ENCODE measurements around the gene TASL.
"Not testable (repeated sequence)": the region's sequence is repeated elsewhere in the genome, so short reads cannot be mapped to it uniquely, and the experiment has no call there.

The TASL gene

GRCh38 chrX:30577362-30577991, at the start of gene TASL:
Gene TASL (minus strand): TSS chrX:30577766. CDS start chrX:30560355, 17,411 bp downstream.
- no peak for DNase-seq

DNA sequence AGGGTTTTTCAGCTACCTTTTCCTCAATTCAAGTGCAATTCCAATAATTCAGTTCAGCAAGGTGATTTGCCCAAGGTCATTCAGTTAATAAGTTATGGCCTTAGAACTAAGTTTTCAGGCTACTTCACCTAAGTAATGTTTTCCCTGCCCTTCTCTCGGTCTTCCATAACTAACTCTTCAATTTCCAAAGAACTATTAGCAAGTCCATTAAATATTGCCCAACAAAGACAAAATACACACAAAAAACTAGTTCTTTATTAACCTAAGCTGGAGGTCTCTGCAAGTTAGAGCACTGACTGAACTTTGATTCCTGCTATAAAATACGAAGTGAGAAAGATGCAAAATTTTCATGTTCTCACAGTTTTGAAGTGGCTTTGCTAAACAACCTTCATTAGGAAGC, 48.8 kb upstream of the TASL start:
- DNase-seq: no peak

DNA sequence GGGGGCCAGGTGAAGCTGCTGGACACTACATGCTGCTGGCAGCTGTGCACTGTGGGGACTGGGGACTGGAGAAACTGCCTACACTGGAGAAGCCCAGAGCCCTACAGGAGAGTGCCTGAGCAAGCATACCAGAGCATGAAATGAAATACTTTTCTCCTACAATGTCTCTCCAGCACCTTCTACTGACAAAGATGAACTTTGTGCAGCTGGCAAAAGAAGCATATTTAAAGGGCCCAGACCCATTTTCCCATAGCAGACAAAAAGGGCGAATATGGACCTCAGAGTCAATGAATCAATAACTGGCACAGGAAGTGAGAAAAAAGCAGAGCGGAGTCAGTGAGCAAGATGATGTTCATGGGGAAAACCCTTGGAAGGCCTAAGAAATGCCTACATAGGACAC, 44.8 kb upstream of the TASL start:
- no peak for DNase-seq

- no peak for DNase-seq
These were observed 43.5 kb upstream of the TASL start for GRCh38 chrX:30620980-30621618.

DNA sequence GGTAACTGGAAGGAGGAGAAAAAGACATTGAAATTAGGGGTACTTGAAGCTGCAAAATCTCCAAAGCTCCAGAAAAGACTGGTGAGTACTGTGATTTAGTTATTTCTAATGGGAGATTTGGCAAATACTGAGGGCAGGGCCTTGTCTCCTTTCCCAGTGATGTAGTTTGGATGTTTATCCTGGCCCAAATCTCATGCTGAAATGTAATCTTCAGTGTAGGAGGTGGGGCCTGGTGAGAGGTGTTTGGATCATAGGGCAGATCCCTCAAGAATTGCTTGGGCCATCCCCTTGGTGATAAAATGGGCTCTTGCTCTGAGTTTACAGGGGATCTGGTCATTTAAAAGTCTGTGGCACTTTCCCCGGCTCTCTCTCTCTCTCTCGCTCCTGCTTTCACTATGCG, 42.6 kb upstream of the TASL start:
- no peak for DNase-seq

- no peak for DNase-seq
These were observed 40.7 kb upstream of the TASL start for GRCh38 chrX:30618160-30618765.

DNA sequence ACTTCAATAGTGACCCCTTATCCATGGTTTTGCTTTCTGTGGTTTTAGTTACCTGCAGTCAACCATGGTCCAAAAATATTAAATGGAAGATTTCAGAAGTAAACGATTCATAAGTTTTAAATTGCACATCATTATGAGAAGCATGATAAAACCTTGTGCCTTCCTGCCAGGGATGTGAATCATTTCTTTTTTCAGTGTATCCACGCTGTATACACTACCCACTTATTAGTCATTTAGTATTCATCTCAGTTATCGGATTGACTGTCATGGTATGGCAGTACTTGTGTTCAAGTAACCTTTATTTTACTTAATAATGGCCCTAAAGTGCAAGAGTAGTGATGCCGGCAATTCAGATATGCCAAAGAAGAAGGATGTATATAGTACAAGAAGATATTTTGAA, 37.7 kb upstream of the TASL start:
- no peak for DNase-seq

DNA sequence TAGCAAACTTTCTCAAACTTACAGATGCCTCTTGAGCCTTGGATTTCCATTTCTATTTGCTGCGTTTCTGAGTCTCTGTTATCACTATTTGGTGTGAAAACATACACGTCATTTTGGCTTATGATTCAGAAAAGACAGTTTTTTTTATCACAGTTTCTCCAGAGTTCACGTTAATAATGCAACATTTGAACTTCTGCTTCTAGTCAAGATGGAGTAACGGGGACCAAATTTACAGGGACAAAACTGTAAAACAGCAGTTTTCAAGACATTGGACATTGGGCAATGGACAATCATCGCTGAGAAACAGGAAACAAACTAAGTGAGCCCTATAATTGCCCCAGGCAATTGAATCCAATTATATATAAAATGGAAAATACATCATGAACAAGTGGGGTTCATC, 36.2 kb upstream of the TASL start:
- no peak for DNase-seq

DNA sequence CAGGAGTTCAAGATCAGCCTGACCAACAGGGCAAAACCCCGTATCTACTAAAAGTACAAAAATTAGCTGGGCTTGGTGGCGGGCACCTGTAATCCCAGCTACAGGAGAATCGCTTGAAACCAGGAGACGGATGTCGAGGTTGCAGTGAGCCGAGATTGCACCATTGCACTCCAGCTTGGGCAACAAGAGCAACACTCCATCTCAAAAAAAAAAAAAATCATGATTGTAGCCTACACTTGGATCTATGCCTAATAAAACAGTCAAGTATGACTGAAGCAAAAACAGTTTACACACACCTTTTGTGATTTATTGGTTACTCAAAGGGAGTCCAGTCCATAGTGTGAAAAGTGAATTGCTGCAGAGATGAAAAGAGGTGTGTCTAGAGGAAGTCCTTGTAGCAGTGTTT, 34.7 kb upstream of the TASL start:
- peak; percentile 1 for DNase-seq

DNA sequence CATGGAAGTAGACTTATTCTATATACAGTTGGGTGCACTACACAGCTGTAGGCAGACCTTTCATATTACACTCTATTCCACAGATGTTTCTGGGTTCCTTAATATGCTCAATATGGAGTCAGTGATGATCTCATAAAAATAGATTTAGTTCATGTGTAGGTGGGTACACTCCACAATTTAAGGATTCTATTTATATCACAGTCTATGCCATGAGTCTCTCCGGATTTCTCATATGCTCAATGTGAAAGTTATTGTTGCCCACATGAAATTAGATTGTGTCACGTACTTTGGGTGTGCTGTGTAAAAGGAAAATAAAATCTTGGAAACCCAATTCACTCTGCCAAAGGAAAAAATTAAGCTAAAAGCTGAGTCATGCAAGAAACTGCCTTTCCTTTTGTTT, 32.5 kb upstream of the TASL start:
- no peak for DNase-seq

DNA sequence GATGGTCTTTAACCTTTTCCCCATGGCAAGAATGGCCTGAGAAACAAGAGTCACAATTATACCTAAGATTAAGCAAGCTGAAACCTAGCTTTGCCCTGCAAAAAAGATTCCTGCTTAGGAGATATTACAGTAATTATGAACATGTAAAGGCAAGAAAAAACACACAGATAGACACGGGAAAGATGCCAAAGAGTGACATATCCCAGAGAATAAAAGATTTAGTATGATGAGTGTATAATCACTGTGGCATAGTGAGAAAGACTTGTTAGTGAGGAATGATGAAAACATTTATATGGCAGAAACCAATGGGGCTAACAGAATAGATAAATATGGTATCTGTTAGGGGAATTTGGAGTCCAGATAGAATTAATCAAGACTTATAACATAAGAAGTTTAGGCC, 29.6 kb upstream of the TASL start:
- no peak for DNase-seq

- not testable (repeated sequence) for DNase-seq
These were observed 23.0 kb upstream of the TASL start for GRCh38 chrX:30600269-30601176.

- DNase-seq: no peak
These were observed 19.8 kb upstream of the TASL start for GRCh38 chrX:30597216-30598012.

DNA sequence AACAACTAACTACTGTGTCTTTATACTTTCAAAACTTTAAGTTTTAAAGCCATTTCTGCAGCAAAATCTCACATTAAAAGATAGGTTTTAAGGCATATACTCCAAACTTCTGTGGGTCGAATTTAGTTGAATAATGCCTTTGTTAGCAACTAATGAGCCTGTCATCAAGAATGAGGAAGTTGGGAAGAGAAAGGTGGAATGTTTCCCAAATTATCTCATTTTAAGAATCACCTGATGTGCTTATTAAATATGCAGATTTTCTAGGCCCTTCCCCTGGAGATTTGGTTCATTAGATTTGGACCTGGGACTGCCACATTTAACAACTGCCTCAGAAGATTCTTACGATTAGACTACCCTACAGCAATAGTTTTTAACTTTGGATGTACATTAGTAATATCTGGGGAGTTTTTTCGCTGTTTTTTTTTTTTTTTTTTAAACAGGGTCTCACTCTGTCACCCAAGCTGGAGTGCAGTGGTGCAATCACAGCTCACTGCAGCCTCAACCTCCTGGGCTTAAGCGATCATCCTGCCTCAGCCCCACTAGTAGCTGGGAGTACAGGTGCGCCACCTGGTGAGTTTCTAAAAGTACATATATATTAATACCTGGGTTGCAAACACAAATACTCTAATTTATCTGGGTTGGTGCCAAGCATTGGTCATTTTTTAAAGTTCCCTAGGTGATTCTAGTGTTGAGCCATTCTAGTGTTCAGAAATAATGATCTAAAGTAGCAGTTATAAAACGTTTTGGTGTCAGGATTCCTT, 16.1 kb upstream of the TASL start:
- no peak for DNase-seq

GRCh38 chrX:30592831-30593230, 15.3 kb upstream of the TASL start:
- DNase-seq: no peak

- DNase-seq: no peak
These were observed 12.8 kb upstream of the TASL start for GRCh38 chrX:30590368-30590767.

GRCh38 chrX:30589146-30589888, 11.8 kb upstream of the TASL start:
- no peak for DNase-seq

DNA sequence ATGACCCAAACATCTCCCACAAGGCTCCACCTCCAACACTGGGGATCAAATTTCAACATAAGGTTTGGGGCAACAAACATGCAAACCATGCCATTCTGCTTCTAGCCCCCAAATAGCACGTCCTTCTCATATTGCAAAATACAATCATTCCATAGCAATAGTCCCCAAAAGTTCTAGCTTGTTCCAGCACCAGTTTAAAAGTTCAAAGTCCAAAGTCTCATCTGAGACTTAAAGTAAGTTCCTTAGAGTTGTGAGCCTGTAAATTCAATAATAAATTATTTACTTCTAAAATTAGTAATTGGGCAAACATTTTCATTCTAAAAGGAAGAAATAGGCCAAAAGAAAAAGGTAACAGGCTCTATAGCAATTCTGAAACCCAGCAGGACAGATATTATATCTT, 8.9 kb upstream of the TASL start:
- no peak for DNase-seq

DNA sequence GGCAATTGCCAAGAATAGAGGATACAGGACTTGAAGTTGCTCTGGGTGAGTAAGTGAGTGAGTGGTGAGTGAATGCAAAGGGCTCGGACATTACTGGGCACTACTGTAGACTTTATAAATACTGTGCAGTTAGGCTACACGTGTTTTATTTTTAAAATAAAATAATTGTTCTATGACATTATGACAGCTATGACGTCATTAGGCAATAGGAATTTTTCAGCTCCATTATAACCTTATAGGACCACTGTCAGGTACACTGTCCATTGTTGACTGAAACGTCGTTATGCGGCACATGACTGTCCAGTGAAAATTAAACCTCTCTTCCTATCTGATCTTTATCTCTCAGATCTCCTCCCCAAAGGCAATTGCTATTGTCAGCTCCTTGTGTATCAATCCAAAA, 5.1 kb upstream of the TASL start:
- no peak for DNase-seq

DNA sequence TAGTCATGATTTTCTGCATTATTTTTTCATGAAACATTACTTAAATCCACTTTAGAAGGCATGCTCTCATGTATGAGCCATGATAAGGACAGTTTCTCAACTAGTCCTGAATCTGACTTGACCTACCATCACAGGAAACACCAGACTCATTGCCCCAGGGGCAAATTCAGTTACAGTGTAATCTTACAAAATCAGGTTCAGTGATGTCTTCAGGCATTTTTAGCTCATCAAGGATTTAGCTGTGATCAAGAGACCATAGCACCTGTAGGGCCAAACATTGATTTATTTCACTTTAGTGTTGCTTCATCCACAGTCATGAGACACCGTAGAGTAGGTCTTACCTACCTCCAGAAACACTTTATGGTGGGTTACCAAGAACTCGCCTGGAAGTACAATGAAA, 3.1 kb upstream of the TASL start:
- DNase-seq: no peak

DNA sequence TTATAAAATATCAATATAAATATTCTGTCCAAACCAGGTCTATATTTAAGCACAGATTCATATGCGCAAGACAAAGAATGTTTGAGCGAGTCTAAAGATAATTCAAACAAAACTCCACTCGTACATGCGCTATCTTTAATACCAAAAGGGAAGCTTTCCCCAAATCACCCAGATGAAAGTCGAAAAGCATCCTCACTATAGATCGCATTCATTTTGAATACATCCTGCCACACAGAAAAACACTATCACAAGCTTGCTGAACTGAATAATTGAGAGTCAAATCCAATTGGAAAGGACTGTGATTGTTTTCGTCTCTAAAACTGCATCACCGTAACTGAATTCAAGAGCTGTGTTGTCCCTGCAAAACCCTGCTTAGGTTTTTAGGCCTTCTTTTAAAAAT, 685 bp downstream of the TASL start:
- no peak for DNase-seq

Data from NCI-H2107 (cell line).